Pulmonary artery endothelial cell (primary cell): ENCODE data around the gene OTOG. TPM values are rescaled to one million over a fixed set of nuclear protein-coding genes. Genes with fewer than 3 reads are reported as not detected.

Source experiments
- DNase-seq: peaks from one replicate; pipeline ENCODE4 v3.0.0-alpha.2; 2011; ENCODE audit warnings: low read depth, low spot score
- total RNA-seq: library from RNA; depleted of rRNA; stranded (reverse); fragments of >200 nt; gene quantifications from 2 replicates; pipeline ENCODE4 v1.2.3, GENCODE V29; 2014

Gene OTOG
- total RNA-seq, 1 donor from 2014 or later, result not detected

DNA sequence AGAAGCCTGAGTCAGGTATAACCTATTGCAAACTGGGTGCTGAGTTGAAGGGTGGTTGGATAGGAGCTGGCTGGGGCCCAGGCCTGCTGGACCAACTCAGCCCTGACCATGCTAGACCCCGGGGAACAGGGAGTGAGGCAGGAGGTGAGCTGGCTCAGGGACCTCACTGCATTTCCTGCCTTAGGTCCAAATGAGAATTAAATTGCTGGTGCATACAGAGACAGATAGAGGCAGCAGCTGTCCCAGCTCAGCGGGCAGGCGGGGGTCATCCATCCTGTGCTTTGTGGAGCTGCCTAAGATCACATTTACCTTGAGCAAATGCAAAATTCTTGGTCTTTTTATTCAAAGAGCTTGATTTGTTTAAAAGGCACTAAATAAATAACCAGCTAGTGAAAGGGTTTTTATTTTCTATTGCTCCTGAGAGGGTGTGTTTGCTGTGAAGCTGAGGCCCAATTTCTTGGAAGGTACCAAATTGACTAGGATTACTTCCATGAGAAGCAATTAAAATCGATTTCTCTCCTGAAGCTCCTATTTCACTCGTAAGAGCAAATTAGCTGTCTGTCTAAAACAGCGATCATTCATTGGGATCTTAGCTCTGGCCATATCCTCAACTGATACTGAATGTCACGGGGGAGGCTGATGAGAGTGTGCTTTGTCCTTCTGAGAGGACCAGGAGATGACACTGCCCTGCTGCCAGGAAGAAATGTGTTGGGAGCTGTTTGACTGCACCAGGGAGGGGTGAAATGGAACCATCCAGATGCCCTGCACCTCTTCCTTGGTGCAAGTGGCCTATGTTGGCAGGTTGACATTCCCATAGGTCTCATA is 27.8 kb upstream of the OTOG start:
- no peak for DNase-seq

DNA sequence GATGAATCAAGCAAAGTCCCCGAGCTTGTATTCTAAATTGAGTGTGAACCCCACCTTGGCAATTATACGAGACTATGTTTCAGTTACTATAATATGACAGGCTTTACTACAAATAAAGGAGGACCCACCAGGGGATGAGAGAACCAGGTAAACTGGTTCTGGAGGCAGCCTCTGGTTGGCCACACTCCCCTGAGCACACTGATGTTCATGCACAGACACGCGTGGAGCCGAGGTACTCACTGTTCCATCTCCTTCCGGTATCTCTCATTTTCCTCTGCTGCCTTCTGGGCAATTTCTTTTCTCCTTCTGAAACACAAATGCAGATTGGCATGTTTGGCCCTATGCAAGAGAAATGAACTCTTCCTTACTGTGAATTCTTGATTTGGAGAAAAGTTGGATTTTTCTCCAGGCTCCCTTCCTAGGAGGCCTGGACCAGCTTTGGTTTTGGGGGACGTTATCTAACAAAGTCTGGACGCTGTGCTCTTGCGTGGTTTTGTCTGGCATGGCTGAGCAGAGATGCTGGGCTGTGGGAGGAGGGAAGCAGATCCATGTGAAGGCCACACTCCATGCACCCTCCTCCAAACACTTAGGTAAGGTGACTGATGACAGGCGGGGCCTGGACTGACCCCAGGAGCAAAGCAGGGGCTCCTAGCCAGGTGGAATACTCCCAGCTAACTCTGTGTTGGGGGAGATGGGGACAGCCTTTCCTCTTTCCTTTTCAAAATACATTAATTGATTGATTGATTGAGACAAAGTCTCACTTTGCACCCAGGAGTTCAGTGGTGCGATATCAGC is 25.8 kb upstream of the OTOG start:
- no peak for DNase-seq

DNA sequence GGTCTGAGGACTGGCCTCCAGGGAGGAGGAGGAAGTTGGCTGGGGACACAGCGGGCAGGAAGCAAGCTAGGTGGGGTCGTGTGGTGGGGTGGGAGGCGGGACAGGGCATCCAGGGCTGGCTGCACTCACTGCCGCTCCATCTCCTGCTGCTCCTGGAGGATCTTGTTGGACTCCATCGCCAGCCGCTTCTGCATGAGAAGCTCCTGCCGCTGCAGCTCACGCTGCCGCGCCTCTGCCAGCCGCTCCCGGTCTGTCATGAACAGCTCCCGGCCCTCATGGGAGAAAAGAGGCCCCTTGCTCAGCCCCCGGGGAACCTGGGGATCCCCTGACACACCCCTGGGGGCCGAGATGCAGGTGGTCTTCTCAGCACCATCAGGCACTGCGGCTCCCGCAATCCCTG is 24.4 kb upstream of the OTOG start:
- no peak for DNase-seq

- no peak for DNase-seq
Observed at GRCh38 chr11:17524221-17524620, 22.8 kb upstream of the OTOG start.

DNA sequence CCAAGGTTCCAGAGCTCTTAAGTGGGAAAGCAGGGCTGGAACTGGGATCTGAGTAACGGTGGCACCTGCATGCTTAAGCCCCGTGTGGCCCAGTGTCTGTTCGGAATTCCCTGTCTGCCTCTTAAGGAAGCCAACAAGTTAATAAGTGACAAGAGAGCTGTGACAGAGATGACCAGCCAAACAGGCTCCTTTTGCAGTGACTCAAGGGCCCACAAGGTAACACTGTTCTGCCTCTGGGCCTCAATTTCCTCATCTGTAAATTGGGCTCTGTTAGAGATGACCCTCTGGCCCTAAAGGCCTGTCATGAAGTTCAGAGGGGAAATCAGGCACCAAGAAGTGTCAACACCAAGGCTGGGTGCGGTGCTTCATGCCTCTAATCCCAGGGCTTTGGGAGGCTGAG is 21.5 kb upstream of the OTOG start:
- no peak for DNase-seq

DNA sequence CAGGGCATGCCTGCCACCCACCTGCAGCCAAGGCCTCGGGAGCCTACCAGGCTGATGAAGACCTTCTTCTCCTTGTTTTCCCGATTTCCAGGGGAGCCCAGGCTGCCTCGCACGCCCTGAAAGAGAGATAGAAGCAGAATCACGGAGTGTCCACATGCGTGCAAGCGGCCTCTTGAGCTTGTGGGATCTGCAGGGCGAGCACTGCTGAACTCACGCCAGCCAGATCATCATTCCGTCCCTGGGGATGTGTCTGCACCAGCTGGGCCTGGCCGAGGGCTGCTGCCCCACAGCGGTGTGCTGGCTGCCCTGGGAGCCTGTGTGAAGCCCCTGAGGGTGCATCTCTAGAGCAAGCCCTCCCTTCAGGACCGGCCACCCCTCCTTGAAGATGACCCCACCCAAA is 20.7 kb upstream of the OTOG start:
- no peak for DNase-seq

GRCh38 chr11:17526931-17527627 is 20.0 kb upstream of the OTOG start:
- DNase-seq, result no peak

- DNase-seq, result no peak
Observed at GRCh38 chr11:17527628-17527995, 19.4 kb upstream of the OTOG start.

DNA sequence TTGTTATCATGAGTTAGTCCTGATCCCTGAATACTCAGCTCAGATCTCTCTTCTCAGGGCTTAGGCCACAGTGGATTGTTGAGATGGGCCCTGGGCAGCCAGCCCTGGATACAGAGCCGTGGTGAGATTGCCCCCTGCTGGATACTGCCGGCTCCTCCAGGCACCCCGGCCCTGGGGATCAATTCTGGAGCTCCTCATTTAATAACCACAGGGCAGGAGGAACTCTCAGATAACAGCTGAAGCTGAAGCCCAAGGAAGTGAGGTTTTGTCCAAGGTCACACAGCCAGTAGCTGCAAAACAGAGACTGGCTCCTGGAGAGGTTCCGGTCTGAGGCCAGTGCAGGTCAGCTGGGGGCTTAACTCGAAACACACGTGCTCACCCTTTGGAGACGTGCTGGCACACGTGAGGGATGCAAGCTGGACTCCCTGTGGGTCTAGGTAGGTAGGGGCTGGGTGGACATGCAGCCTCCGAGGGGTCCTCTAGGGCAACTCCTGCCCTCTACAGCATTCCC is 18.8 kb upstream of the OTOG start:
- no peak for DNase-seq

- DNase-seq, result no peak
Observed at GRCh38 chr11:17528906-17529843, 17.9 kb upstream of the OTOG start.

- no peak for DNase-seq
Observed at GRCh38 chr11:17529844-17530185, 17.2 kb upstream of the OTOG start.

- DNase-seq, result no peak
Observed at GRCh38 chr11:17531071-17531600, 15.9 kb upstream of the OTOG start.

- DNase-seq, result no peak
Observed at GRCh38 chr11:17531636-17532113, 15.4 kb upstream of the OTOG start.

- no peak for DNase-seq
Observed at GRCh38 chr11:17532784-17533183, 14.3 kb upstream of the OTOG start.

DNA sequence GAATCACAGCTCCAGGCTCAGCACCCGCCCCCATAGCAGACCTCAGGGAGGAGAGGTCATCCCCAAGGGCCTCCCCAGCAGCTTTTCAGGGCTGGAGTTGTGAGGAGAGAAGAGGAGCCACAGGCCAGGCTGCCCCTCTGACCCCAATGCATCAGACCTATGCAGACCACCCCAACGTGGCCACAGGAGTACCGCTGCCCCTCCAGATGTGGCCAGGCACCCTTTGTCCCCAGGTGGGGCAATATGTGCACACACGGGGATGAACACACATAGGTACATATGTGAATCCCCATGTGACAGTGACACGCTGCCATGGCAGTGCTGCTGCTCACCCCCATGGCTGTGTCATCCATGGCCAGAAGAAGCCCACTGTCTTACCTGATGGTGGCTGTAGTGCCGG is 13.7 kb upstream of the OTOG start:
- DNase-seq, result no peak

- DNase-seq, result no peak
Observed at GRCh38 chr11:17533778-17534415, 13.2 kb upstream of the OTOG start.

DNA sequence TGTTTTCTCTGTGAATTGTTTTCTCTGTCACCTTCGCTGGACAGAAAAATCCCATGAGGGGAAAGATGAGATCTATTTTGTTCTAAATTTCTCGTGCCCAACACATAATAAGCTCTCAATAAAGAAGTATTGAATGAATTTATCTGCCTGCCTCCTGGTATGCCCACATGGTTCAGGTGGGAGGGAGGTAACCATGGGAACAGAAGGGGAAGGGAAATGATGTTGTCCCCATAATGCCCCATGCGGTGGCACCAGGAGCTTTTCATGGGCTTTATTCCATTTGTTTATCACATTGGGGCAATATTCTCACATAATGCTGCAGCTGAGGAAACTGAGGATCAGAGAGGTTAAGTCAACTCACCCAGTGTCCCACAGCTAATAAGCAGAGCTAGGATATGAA is 11.6 kb upstream of the OTOG start:
- DNase-seq, result no peak

DNA sequence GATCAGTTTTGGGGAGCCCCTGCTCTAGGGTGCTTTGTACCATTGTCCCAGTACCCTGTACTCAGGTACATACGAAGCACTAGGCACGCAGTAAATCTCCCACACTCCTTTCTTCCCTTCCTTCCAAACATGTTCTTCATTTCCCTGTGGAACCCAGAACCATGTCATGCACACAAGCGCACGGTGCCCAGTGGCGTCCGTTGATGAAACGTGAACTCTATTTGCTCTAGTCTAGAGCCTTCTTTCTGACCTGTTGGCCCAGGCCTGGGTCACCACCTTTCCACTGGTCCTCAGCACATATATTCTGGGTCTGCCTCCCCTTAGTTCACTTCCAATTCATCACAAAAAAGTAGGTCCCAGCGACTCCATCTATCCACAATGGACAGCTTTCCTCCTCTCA is 9.8 kb upstream of the OTOG start:
- no peak for DNase-seq

- no peak for DNase-seq
Observed at GRCh38 chr11:17538054-17538453, 9.0 kb upstream of the OTOG start.

DNA sequence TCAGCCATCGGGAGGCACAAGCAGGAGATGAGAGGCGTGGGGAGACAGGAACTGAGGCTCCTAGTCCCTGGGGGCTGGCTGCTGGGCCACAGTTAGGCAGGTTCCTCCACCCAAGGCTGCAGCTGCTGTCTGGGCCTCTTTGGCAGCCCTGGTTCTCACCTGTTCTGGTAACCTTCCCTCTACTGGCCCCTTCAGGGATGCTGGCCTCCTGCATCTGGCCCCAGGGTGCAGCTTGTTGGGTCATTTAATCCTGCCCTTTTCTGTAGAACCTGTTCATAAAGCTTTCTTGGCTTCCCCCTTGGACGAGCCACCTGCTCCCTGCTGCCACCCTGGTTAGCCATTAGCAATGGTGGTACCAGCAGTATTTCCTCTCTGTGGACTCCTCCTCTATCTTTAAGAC is 8.3 kb upstream of the OTOG start:
- no peak for DNase-seq
